Tibial artery (tissue), 4 donors: ENCODE data around the gene IL25.
"Not testable (repeated sequence)": the region's sequence is repeated elsewhere in the genome, so short reads cannot be mapped to it uniquely, and the experiment has no call there.

Experiments
- DNase-seq, 2 donors: peaks; one replicate each; pipeline ENCODE4 v3.0.0-alpha.2; 2019
- H3K27ac ChIP-seq, 2 donors: fragments of 200-600 bp; sonication (generic) in 1 of 2; 1 replicate in 1 of 2; 2 replicates in 1 of 2; pipeline ENCODE4 v1.5.1; 2018 to 2019; ENCODE audit warnings: mild to moderate bottlenecking in 1 of 2
- H3K27me3 ChIP-seq, 2 donors: fragments of 200-600 bp; sonication (generic) in 1 of 2; one replicate each; pipeline versions ENCODE4 v1.5.1 to v1.6.0; 2016 to 2019
- H3K36me3 ChIP-seq, 3 donors: fragments of 200-600 bp; sonication (generic) in 2 of 3; one replicate each; pipeline ENCODE4 v1.5.1; 2016 to 2019; ENCODE audit warnings: mild to moderate bottlenecking in 2 of 3
- H3K4me1 ChIP-seq, 4 donors: fragments of 200-600 bp; sonication (generic) in 2 of 4; 1 replicate in 3 of 4; 2 replicates in 1 of 4; pipeline ENCODE4 v1.5.1; 2016 to 2019
- H3K4me3 ChIP-seq, 2 donors: fragments of 200-600 bp; sonication (generic) in 1 of 2; 1 replicate in 1 of 2; 2 replicates in 1 of 2; pipeline ENCODE4 v1.5.1; 2018 to 2019; ENCODE audit warnings: mild to moderate bottlenecking in 2 of 2
- H3K9me3 ChIP-seq, 3 donors: fragments of 200-600 bp; sonication (generic) in 1 of 3; one replicate each; pipeline ENCODE4 v1.5.1; 2016 to 2019
- CTCF ChIP-seq, 2 experiments: fragments of 200-600 bp in 1 of 2; fragments of 450-650 bp in 1 of 2; IDR thresholded peaks; one replicate each; pipeline ENCODE4 v1.5.1; 2017 to 2019; ENCODE audit warnings: antibody characterized with exemption in 2 of 2, mild to moderate bottlenecking in 1 of 2, moderate library complexity in 1 of 2
- intact Hi-C: fragments of 100-400 bp; cut with DNase I; formaldehyde crosslinking; loops from one replicate; pipeline ENCODE4 v1.15.0; 2023; ENCODE audit warnings: low total_unique reads

The IL25 gene

GRCh38 chr14:23416801-23417200 lies 44.2 kb downstream of the IL25 start:
- Histone ChIP-seq H3K27me3 (peaks cover 0 to 9% of the 10 kb centered on the region in 2 donors), H3K4me3 (no peak overlapping the region), H3K4me1 (no peaks in the 10 kb centered on the region), H3K36me3 (no peaks in the 10 kb centered on the region), H3K27ac (no peak overlapping the region), H3K9me3 (no peaks in the 10 kb centered on the region)
- DNase-seq, result no peak
- intact Hi-C loops, result no loop called here
- no peak for TF ChIP-seq CTCF (IDR thresholded peaks at IDR 0.05)

GRCh38 chr14:23417269-23417668 lies 44.7 kb downstream of the IL25 start:
- H3K4me1 ChIP-seq, intact Hi-C loops: not testable (repeated sequence)

GRCh38 chr14:23418021-23418420 lies 45.4 kb downstream of the IL25 start:
- peaks cover 0 to 5% of the 10 kb centered on the region in 2 donors for H3K27me3 ChIP-seq
- intact Hi-C loops, result no loop called here
- no peaks in the 10 kb centered on the region for H3K4me1 ChIP-seq
- no peak overlapping the region for H3K27ac ChIP-seq
- no peaks in the 10 kb centered on the region for H3K36me3 ChIP-seq
- no peak for DNase-seq
- TF ChIP-seq CTCF (IDR thresholded peaks at IDR 0.05), result no peak
- no peak overlapping the region for H3K4me3 ChIP-seq
- H3K9me3 ChIP-seq, result no peaks in the 10 kb centered on the region

More at GRCh38 chr14:23417269-23417668, 44.7 kb downstream of the IL25 start:
- not testable (repeated sequence) for H3K9me3 ChIP-seq, DNase-seq, H3K27me3 ChIP-seq, H3K27ac ChIP-seq, H3K4me3 ChIP-seq, H3K36me3 ChIP-seq

- H3K4me3 ChIP-seq, H3K9me3 ChIP-seq, DNase-seq, H3K27ac ChIP-seq, intact Hi-C loops, H3K36me3 ChIP-seq, H3K27me3 ChIP-seq, H3K4me1 ChIP-seq: not testable (repeated sequence)
These were observed 47.0 kb downstream of the IL25 start for GRCh38 chr14:23419646-23420045.

GRCh38 chr14:23421594-23421993 lies 49.0 kb downstream of the IL25 start:
- Histone ChIP-seq H3K4me3 (no peak overlapping the region), H3K36me3 (no peaks in the 10 kb centered on the region), H3K9me3 (no peaks in the 10 kb centered on the region), H3K27ac (no peak overlapping the region), H3K4me1 (no peaks in the 10 kb centered on the region), H3K27me3 (peaks cover 0 to 5% of the 10 kb centered on the region in 2 donors)
- no peak for TF ChIP-seq CTCF (IDR thresholded peaks at IDR 0.05)
- intact Hi-C loops, result no loop called here
- DNase-seq, result no peak

- intact Hi-C loops, result no loop called here
- H3K9me3 ChIP-seq, result no peaks in the 10 kb centered on the region
- no peak for TF ChIP-seq CTCF (IDR thresholded peaks at IDR 0.05)
- no peak overlapping the region for H3K27ac ChIP-seq
- DNase-seq, result no peak
- no peak overlapping the region for H3K4me3 ChIP-seq
- no peaks in the 10 kb centered on the region for H3K4me1 ChIP-seq
- peaks cover 0 to 5% of the 10 kb centered on the region in 2 donors for H3K27me3 ChIP-seq
- H3K36me3 ChIP-seq, result no peaks in the 10 kb centered on the region
These were observed 51.0 kb downstream of the IL25 start for GRCh38 chr14:23423657-23424056.

- no peak overlapping the region for H3K27ac ChIP-seq
- DNase-seq, result no peak
- no peaks in the 10 kb centered on the region for H3K9me3 ChIP-seq
- no peak overlapping the region for H3K4me3 ChIP-seq
- no peaks in the 10 kb centered on the region for H3K4me1 ChIP-seq
- peaks cover 0 to 7% of the 10 kb centered on the region in 2 donors for H3K27me3 ChIP-seq
- no peak for TF ChIP-seq CTCF (IDR thresholded peaks at IDR 0.05)
- intact Hi-C loops, result no loop called here
- H3K36me3 ChIP-seq, result no peaks in the 10 kb centered on the region
These were observed 52.6 kb downstream of the IL25 start for GRCh38 chr14:23425169-23425568.

GRCh38 chr14:23425798-23426197 lies 53.2 kb downstream of the IL25 start:
- H3K4me3 ChIP-seq, H3K27ac ChIP-seq, intact Hi-C loops, H3K27me3 ChIP-seq, H3K9me3 ChIP-seq, H3K4me1 ChIP-seq, DNase-seq, H3K36me3 ChIP-seq: not testable (repeated sequence)
